OCI-LY3 (cell line): ENCODE data around the gene SPAG4.

Experiments
- H2AFZ ChIP-seq: fragments of 200-600, 300-600 bp; shearing (Covaris generic); 2 replicates; pipeline ENCODE4 v1.6.0; 2014; ENCODE audit warnings: antibody characterized with exemption, low read depth, low read length
- H3K27ac ChIP-seq: fragments of 200-600, 300-600 bp; sonication (generic); 2 replicates; pipeline ENCODE4 v1.5.1; 2014; ENCODE audit warnings: mild to moderate bottlenecking, low read length, moderate library complexity, mixed read lengths
- H3K27me3 ChIP-seq: fragments of 200-600, 300-600 bp; sonication (generic); 2 replicates; pipeline ENCODE4 v1.6.1; 2014; ENCODE audit warnings: low read depth, low read length, mixed read lengths
- H3K36me3 ChIP-seq: fragments of 200-600, 300-600 bp; sonication (generic); replicated peaks from 2 replicates; pipeline ENCODE3; 2014; ENCODE audit warnings: low read depth, low read length, mixed read lengths
- H3K4me1 ChIP-seq: fragments of 300-600, 200-600 bp; sonication (generic); 2 replicates; pipeline ENCODE4 v1.6.1; 2014; ENCODE audit warnings: low read length, mixed read lengths
- H3K4me2 ChIP-seq: fragments of 200-600, 300-600 bp; sonication (generic); 2 replicates; pipeline ENCODE4 v1.6.1; 2014; ENCODE audit warnings: low read length, mixed read lengths
- H3K4me3 ChIP-seq: fragments of 300-600, 200-600 bp; sonication (generic); 2 replicates; pipeline ENCODE4 v1.5.1; 2014; ENCODE audit warnings: antibody characterized with exemption, mild to moderate bottlenecking, low read length, moderate library complexity
- H3K79me2 ChIP-seq: fragments of 300-600, 200-600 bp; shearing (Covaris generic); 2 replicates; pipeline ENCODE4 v1.6.1; 2014; ENCODE audit warnings: mild to moderate bottlenecking, low read length, mixed read lengths
- H3K9ac ChIP-seq: fragments of 300-600, 200-600 bp; shearing (Covaris generic); 2 replicates; pipeline ENCODE4 v1.6.0; 2014; ENCODE audit warnings: mild to moderate bottlenecking, low read length, moderate library complexity
- H3K9me3 ChIP-seq: fragments of 200-600, 300-600 bp; shearing (Covaris generic); 2 replicates; pipeline ENCODE4 v1.6.1; 2014; ENCODE audit warnings: low read length, mixed read lengths; ENCODE audit not compliant: insufficient read depth
- H4K20me1 ChIP-seq: fragments of 200-600, 300-600 bp; sonication (generic); 2 replicates; pipeline ENCODE4 v1.6.1; 2016; ENCODE audit warnings: low read length, mixed read lengths; ENCODE audit not compliant: insufficient read depth
- EZH2phosphoT487 ChIP-seq: fragments of 200-600 bp; shearing (Covaris generic); IDR thresholded peaks from 2 replicates; pipeline ENCODE4 v1.6.1; 2018; ENCODE audit warnings: antibody characterized with exemption, mixed run types, low read depth
- TF ChIP-seq, protein P1 (sequence below): fragments of 200-600, 300-600 bp; sonication (generic); IDR thresholded peaks from 2 replicates; pipeline ENCODE4 v1.5.1; 2014; ENCODE audit warnings: antibody characterized with exemption, low read length, low read depth

SPAG4 gene

DNA sequence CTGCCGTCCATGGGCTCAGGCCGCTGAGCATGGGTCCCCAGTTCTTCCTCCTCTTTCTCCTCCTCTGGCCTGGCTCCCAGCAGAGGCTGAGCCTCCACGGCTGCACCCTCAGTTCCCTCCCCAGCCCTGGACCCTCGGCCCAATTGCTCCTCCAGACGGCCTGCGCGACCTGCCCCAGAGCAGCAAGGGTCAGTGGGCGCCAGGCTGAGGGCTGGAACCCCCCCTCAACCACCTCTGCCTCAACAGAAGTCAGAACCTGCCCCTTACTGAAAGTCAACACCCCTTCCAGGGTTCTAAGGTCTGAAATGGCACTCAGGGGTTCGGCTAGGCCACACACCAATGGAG, 15.9 kb upstream of the SPAG4 start:
- Histone ChIP-seq H3K4me3 (no peak overlapping the region), H3K27me3 (peaks cover 9% of the 10 kb centered on the region; the same call in 1 of the 2 replicates), H3K79me2 (no peaks in the 10 kb centered on the region), H2AFZ (no peak overlapping the region), H3K4me1 (no peaks in the 10 kb centered on the region), H3K27ac (no peak overlapping the region), H4K20me1 (no peaks in the 10 kb centered on the region), H3K4me2 (no peak overlapping the region), H3K9ac (no peak overlapping the region), H3K9me3 (no peaks in the 10 kb centered on the region), H3K36me3 (no peaks in the 10 kb centered on the region)
- TF ChIP-seq, protein P1, sequence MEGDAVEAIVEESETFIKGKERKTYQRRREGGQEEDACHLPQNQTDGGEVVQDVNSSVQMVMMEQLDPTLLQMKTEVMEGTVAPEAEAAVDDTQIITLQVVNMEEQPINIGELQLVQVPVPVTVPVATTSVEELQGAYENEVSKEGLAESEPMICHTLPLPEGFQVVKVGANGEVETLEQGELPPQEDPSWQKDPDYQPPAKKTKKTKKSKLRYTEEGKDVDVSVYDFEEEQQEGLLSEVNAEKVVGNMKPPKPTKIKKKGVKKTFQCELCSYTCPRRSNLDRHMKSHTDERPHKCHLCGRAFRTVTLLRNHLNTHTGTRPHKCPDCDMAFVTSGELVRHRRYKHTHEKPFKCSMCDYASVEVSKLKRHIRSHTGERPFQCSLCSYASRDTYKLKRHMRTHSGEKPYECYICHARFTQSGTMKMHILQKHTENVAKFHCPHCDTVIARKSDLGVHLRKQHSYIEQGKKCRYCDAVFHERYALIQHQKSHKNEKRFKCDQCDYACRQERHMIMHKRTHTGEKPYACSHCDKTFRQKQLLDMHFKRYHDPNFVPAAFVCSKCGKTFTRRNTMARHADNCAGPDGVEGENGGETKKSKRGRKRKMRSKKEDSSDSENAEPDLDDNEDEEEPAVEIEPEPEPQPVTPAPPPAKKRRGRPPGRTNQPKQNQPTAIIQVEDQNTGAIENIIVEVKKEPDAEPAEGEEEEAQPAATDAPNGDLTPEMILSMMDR = no peak
- no peak for TF ChIP-seq EZH2phosphoT487

DNA sequence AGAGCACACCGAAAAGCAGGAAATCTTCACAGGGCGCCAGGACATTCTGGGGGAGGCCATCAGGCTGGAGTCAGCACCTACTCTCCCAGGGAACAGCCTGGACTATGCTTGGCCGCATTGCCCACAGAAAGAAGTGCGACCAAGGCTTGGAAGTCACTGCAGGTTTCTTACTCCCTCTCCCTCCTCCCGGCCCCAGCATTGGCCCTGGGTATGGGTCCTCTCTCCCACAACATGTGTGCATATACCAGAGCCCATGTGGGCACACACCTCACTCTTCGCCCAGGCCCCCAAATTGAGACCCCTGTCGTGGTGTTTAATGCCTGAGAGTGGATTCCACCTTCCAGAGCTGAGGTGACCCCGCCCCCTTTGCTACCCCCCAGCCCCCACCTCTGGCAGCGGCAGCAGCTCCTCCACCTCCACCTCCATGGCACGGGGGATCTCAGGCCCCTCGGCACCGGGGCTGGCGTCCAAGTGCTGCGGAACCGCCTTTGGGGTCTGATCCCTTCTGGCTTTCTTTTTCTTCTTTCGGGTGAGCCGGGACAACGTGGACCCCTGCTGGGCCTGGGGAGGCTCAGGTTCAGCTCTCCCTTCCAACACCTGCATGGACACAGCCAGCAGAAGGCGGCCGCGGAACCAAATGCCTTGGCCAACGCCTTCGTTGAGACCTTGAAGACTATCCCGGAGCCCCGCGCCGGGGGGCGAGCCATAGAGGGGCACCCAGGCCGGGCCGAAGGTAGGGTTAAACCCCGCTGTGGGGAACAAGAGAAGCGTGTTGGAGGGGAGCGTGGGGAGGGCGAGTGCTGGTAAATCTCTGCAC, 15.2 kb upstream of the SPAG4 start:
- no peaks in the 10 kb centered on the region for H3K9me3 ChIP-seq
- peaks cover 9% of the 10 kb centered on the region; the same call in 1 of the 2 replicates for H3K27me3 ChIP-seq
- H3K27ac ChIP-seq = no peak overlapping the region
- no peak for TF ChIP-seq EZH2phosphoT487
- TF ChIP-seq, protein P1 = no peak
- no peak overlapping the region for H3K9ac ChIP-seq
- no peak overlapping the region for H3K4me3 ChIP-seq
- H2AFZ ChIP-seq = no peak overlapping the region
- H4K20me1 ChIP-seq = no peaks in the 10 kb centered on the region
- H3K4me2 ChIP-seq = no peak overlapping the region
- H3K36me3 ChIP-seq = no peaks in the 10 kb centered on the region
- H3K4me1 ChIP-seq = no peaks in the 10 kb centered on the region
- H3K79me2 ChIP-seq = no peaks in the 10 kb centered on the region

DNA sequence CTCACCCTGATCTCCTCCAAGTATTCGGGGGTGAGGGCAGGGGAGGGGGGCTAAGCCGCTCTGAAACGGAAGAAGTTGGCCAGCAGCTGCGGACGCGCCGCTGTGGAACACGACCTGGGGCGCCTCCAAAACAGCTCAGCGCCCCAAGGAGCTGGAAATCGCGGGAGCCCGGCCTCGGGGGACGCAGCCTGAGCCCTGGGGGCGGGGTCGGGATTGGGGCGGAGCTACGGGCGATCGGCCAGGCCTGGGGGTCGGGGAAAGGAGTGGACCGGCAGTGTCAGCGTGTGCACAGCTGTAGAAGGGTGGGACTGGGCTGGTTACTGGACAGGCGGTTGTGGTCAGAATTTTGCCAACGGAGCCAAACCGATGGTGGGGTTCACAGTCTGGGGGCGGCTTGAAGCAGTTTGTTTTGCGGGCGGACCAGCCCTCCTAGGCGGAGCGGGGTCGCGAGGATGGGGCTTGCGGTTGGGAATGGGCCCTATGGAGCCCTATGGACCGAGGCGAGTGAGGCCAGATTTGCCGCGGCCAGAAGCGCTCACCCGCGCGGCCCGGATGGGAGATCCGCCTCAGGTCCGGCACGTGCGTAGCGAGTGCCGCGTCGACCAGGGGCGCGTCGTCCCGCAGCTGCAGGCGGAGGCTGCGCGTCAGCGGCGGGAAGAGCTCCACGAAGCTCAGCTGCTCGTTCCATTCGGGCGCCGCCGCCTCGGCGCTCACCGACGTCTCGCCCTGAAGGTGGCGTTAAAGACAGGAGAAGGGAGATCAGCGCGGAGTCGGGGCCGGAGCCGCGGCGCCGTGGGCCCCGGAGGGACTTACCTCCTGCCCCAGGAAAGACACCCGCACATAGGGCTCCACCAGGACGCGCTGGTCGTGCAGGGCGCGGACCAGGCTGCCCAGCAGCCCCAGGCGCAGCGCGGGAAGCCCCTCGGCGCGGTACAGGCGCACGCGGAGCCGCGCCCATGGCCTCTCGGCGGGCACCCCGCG, 14.3 kb upstream of the SPAG4 start:
- no peak for TF ChIP-seq EZH2phosphoT487
- TF ChIP-seq, protein P1 = no peak
- Histone ChIP-seq H3K9me3 (no peaks in the 10 kb centered on the region), H2AFZ (no peak overlapping the region), H3K36me3 (no peaks in the 10 kb centered on the region), H4K20me1 (no peaks in the 10 kb centered on the region), H3K27ac (no peak overlapping the region), H3K79me2 (no peaks in the 10 kb centered on the region), H3K27me3 (peaks cover 7% of the 10 kb centered on the region; the same call in 1 of the 2 replicates), H3K4me3 (no peak overlapping the region), H3K9ac (no peak overlapping the region), H3K4me1 (no peaks in the 10 kb centered on the region), H3K4me2 (no peak overlapping the region)

DNA sequence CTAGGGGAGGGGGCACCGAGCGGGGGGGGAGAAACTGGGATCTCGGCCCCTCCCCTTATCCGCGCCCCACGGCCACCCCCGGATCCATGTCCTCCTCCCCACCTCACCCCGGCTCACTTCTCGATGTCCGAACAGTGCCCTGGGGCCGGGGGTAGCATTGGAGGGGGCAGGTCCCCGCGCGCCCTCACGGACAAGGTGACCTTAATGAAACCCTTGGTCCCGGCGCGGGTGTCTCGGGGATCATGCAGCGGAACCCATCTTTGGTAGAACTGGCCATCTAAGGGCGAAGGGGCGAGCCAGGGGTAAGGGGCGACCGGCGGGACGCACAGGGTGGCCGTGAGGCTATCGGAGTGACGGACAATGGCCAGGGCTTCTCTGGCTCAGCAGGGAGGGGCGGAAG, 13.6 kb upstream of the SPAG4 start:
- Histone ChIP-seq H4K20me1 (no peaks in the 10 kb centered on the region), H3K27me3 (peaks cover 3% of the 10 kb centered on the region; the same call in 1 of the 2 replicates), H2AFZ (no peak overlapping the region), H3K4me2 (no peak overlapping the region), H3K9me3 (no peaks in the 10 kb centered on the region), H3K9ac (no peak overlapping the region), H3K4me3 (no peak overlapping the region), H3K79me2 (no peaks in the 10 kb centered on the region), H3K4me1 (peaks cover 4% of the 10 kb centered on the region), H3K27ac (no peak overlapping the region), H3K36me3 (no peaks in the 10 kb centered on the region)
- TF ChIP-seq, protein P1 = no peak
